Heart left ventricle (tissue), 13 donors: ENCODE results near the gene ZCCHC8.

Source experiments
- POLR2A ChIP-seq, 2 donors: fragments of 450-650 bp; IDR thresholded peaks; one replicate each; pipeline ENCODE4 v1.6.1; 2017; ENCODE audit warnings: antibody characterized with exemption in 2 of 2, mild to moderate bottlenecking in 2 of 2, moderate library complexity in 2 of 2
- TF ChIP-seq, protein P1 (sequence below), 12 donors: fragments of 200-600 bp; sonication (generic) in 4 of 12; IDR thresholded peaks; one replicate each; pipeline versions ENCODE4 v1.5.0 to v1.8.0; 2018 to 2022; ENCODE audit warnings: antibody characterized with exemption in 12 of 12, mild to moderate bottlenecking in 5 of 12
- donor health status: ischemic (EF 13 %, LVEDD 7.1; RV severe dilation, severe dysfunction).
- donor health status: DM: no; HTN: yes; CAD: no.
- donor health status: DM: no; HTN: no; CAD: no.
- donor health status: ischemic (EF 25% LVEDD 6.9; RV normal size, moderate dysfunction).
- donor health status: ischemic (EF 25% LVEDD 5.7; RV mildly dilated, moderate dysfunction).
- donor health status: ischemic (EF 35%, LVEDD 5.7; RV mildly dilated, moderate dysfunction).
- donor health status: nonischemic (EF 11% LVEDD 7.7; RV severe dilation, severe dysfunction).
- donor health status: DM: yes; HTN: yes; CAD: no.
- donor health status: PGD.
- donor health status: ischemic (EF 29% LVEDD 5.4; RV normal size, mild dysfunction).
- donor health status: nonischemic (EF 23%, LVEDD 6.1; RV moderate dilation, normal function).

DNA sequence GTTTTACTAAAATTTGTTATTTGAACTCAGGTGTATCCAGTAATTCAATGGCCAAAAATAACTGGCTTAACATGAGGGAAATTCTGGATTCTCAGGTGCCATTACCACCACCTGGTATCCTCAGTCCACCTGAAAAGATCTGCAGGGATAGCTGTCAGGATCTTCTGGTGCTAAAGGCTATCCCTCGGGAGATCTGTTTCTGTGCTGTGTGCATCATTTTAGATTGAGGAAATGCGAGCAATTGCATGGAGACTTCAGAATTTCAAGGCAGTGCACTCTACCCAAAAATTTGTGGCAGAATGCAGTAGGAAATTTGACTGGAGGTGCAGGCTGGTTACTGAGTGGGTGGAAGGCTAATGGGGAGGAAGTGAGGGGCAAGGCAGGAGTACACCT lies 26.4 kb downstream of the ZCCHC8 start:
- TF ChIP-seq, protein P1, sequence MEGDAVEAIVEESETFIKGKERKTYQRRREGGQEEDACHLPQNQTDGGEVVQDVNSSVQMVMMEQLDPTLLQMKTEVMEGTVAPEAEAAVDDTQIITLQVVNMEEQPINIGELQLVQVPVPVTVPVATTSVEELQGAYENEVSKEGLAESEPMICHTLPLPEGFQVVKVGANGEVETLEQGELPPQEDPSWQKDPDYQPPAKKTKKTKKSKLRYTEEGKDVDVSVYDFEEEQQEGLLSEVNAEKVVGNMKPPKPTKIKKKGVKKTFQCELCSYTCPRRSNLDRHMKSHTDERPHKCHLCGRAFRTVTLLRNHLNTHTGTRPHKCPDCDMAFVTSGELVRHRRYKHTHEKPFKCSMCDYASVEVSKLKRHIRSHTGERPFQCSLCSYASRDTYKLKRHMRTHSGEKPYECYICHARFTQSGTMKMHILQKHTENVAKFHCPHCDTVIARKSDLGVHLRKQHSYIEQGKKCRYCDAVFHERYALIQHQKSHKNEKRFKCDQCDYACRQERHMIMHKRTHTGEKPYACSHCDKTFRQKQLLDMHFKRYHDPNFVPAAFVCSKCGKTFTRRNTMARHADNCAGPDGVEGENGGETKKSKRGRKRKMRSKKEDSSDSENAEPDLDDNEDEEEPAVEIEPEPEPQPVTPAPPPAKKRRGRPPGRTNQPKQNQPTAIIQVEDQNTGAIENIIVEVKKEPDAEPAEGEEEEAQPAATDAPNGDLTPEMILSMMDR (IDR thresholded peaks at IDR 0.05) = no peak
- no peak for TF ChIP-seq POLR2A (IDR thresholded peaks at IDR 0.05)
